ENCODE measurements around the gene TBC1D4.

Gene TBC1D4

DNA sequence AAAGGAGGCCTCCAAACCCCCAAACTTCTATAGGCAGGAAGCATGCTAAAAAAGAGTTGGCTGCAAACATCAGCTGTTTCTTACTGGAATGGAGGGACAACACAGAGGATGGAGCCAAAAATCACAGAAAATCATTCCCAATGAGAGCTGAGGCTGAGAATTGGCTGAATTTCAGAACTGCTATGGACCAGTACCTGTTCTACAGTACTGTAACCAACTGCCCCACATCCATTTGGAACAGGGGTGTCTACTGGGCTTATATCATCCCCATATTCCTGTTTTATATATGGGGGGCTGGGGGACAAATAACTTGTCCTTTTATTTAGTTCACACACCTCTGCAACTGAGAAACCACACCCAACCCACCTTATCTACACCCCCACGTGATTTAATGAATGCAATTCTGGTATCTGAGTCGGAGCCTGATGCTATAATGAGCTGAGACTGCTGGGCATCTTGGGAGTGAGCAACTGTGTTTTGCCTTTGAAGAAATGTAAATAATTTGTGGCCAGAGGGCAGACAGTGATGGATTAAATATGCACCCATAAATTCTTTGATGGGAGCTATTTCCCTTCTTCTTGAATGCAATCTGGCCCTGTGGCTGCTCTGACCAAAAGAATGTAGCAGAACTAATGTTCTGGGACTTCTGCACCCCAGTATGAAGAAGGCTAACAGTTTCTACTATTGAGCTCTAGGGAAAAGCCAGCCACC, 82.6 kb downstream of the TBC1D4 start:
- H3K4me2 ChIP-seq (ENCODE audit: low read length), result no peak overlapping the region

DNA sequence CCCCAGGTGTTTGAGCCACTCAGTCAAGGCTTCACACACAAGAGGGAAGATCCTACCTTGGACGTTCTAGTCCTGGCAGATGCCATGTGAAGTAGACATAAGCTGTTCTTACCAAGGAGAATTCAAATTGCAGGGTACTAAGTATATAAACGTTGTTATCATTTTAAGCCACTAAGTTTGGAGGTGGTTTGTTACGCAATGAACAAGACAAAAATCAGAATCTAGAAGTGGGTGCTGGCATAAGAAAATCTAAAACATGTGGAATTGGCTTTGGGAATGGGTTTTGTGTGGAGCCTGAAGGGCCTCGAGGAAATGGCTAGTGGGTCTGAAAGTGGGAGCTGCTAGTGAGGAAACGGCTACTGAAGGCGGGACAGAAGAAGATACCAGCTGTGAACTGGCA, 83.9 kb downstream of the TBC1D4 start:
- Histone ChIP-seq H3K4me1 (ENCODE audit: control insufficient read depth, insufficient read depth, low read length) (peaks cover 3% of the 10 kb centered on the region), H3K9me3 (replicated peaks; ENCODE audit: low read length) (peaks cover 4% of the 10 kb centered on the region), H3K4me2 (ENCODE audit: low read length) (no peak overlapping the region), H3K36me3 (ENCODE audit: insufficient read depth, low read length) (no peaks in the 10 kb centered on the region), H3K9ac (ENCODE audit: low read depth, low read length) (no peak overlapping the region), H3K4me3 (ENCODE audit: low read length) (no peak overlapping the region), H3K27me3 (ENCODE audit: control insufficient read depth, insufficient read depth, low read length) (no peaks in the 10 kb centered on the region)

More for the DNA sequence above, 82.6 kb downstream of the TBC1D4 start:
- no peaks in the 10 kb centered on the region for H3K27me3 ChIP-seq (ENCODE audit: control insufficient read depth, insufficient read depth, low read length)
- H3K36me3 ChIP-seq (ENCODE audit: insufficient read depth, low read length), result no peaks in the 10 kb centered on the region
- no peaks in the 10 kb centered on the region for H3K4me1 ChIP-seq (ENCODE audit: control insufficient read depth, insufficient read depth, low read length)
- peaks cover 4% of the 10 kb centered on the region for H3K9me3 ChIP-seq (replicated peaks; ENCODE audit: low read length)
- H3K4me3 ChIP-seq (ENCODE audit: low read length), result no peak overlapping the region
- no peak overlapping the region for H3K9ac ChIP-seq (ENCODE audit: low read depth, low read length)

DNA sequence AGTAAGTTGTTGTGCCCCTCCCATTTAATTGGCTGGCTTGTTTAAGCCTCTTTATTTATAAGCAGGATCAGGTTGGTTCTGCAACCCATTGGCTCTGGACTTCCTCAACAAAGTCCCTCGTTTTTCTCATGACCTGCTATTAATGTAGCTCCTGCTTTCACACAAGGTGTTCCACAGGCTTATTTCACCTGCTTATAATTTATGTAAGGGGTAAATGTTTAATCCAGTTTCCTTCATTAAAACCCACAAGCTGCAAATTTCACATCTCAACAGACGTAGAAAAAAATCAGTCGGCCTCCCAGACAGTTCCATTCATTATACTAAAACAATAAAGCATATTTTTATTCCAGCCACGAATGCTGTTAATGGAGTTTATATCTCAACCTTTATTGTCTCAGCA, 86.1 kb downstream of the TBC1D4 start:
- Histone ChIP-seq H3K4me3 (ENCODE audit: low read length) (no peak overlapping the region), H3K4me1 (ENCODE audit: control insufficient read depth, insufficient read depth, low read length) (peaks cover 3% of the 10 kb centered on the region), H3K36me3 (ENCODE audit: insufficient read depth, low read length) (no peaks in the 10 kb centered on the region), H3K9me3 (replicated peaks; ENCODE audit: low read length) (peaks cover 4% of the 10 kb centered on the region), H3K9ac (ENCODE audit: low read depth, low read length) (no peak overlapping the region), H3K4me2 (ENCODE audit: low read length) (no peak overlapping the region), H3K27me3 (ENCODE audit: control insufficient read depth, insufficient read depth, low read length) (no peaks in the 10 kb centered on the region)

DNA sequence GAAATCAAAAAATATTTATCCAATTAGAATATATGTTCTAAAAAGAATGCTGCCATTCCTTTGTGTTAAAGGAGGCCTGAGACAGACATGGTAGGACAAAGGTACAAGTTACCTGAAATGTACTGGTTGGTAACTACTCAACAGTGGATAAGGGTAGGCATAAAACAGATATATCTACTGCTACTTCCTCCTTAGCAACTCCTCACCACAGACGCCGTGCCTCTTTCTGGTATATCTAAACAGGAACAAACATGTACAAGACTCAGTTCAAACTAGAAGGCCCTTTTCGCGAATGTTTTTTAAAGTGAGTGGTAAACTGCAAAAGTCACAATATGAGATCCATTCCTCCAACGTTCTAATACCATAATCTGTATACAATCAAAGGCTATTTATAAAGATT, 86.9 kb downstream of the TBC1D4 start:
- peaks cover 3% of the 10 kb centered on the region for H3K4me1 ChIP-seq (ENCODE audit: control insufficient read depth, insufficient read depth, low read length)
- no peak overlapping the region for H3K9ac ChIP-seq (ENCODE audit: low read depth, low read length)
- H3K4me3 ChIP-seq (ENCODE audit: low read length), result no peak overlapping the region
- peaks cover 4% of the 10 kb centered on the region for H3K9me3 ChIP-seq (replicated peaks; ENCODE audit: low read length)
- H3K36me3 ChIP-seq (ENCODE audit: insufficient read depth, low read length), result no peaks in the 10 kb centered on the region
- no peaks in the 10 kb centered on the region for H3K27me3 ChIP-seq (ENCODE audit: control insufficient read depth, insufficient read depth, low read length)
- H3K4me2 ChIP-seq (ENCODE audit: low read length), result no peak overlapping the region

DNA sequence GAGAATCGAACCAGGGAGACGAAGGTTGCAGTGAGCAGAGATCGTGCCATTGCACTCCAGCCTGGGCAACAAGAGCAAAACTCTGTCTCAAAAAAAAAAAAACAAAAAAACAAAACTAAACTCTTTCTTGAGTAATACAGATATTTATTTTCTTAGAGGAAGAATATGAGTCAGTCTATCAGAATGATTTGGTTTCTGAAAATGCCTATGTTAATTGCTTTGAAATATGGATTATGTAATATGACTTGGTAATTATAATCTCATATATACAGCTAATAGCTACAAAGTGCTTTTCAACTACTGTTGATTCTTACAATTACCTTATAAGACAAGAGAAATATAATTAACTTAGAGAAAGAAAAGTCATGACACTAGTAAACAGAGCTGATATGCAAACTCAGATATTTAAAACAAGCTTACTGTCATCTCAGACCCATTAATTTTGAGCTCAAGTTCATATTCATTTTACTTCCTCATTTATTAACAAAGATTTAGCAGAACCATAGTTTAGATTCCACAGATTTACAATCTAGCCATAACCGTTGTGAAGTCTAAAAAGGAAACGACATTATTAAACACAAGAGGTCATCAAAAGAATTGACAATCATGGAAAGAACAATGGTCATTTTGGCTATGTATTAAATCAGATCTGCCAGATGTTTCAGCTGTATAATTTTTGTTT, 88.0 kb downstream of the TBC1D4 start:
- H3K27me3 ChIP-seq (ENCODE audit: control insufficient read depth, insufficient read depth, low read length), result no peaks in the 10 kb centered on the region
- H3K9me3 ChIP-seq (replicated peaks; ENCODE audit: low read length), result peaks cover under 1% of the 10 kb centered on the region
- H3K9ac ChIP-seq (ENCODE audit: low read depth, low read length), result no peak overlapping the region
- no peak overlapping the region for H3K4me2 ChIP-seq (ENCODE audit: low read length)
- no peaks in the 10 kb centered on the region for H3K36me3 ChIP-seq (ENCODE audit: insufficient read depth, low read length)
- no peak overlapping the region for H3K4me3 ChIP-seq (ENCODE audit: low read length)
- peaks cover 3% of the 10 kb centered on the region for H3K4me1 ChIP-seq (ENCODE audit: control insufficient read depth, insufficient read depth, low read length)

DNA sequence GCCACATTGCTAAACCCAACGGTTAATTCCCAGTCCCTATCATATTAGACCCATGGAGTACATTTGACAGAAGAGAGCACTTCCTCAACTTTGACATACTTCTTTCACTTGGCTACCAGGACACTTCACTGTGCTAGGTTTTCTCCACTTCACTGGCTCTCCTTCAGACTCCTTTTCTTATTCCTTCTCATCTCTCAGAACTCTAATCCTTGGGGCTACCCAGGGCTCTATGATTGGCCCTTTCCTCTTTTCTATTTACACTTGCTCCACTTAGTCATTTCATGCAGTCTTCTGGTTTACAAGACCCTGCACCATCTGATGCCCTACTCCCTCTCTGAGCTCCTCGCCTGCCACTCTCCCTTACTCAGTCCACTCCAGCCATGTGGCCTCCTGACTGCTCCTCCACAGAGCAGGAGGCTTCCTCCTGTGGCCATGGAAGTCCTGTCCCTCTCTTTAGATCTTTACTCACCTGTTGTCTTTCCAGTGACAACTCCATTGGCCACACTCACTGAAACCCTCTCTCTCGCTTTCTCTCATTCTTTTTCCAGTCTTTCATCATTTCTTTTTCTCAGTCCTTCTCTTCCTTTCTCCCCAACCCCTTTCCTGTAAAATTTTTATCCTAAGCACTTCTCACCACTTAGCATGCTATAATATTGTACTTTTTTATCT, 90.4 kb downstream of the TBC1D4 start:
- Histone ChIP-seq H3K27me3 (ENCODE audit: control insufficient read depth, insufficient read depth, low read length) (no peaks in the 10 kb centered on the region), H3K9ac (ENCODE audit: low read depth, low read length) (no peak overlapping the region), H3K4me3 (ENCODE audit: low read length) (no peak overlapping the region), H3K9me3 (replicated peaks; ENCODE audit: low read length) (no peaks in the 10 kb centered on the region), H3K4me1 (ENCODE audit: control insufficient read depth, insufficient read depth, low read length) (peaks cover 3% of the 10 kb centered on the region), H3K4me2 (ENCODE audit: low read length) (no peak overlapping the region), H3K36me3 (ENCODE audit: insufficient read depth, low read length) (no peaks in the 10 kb centered on the region)

DNA sequence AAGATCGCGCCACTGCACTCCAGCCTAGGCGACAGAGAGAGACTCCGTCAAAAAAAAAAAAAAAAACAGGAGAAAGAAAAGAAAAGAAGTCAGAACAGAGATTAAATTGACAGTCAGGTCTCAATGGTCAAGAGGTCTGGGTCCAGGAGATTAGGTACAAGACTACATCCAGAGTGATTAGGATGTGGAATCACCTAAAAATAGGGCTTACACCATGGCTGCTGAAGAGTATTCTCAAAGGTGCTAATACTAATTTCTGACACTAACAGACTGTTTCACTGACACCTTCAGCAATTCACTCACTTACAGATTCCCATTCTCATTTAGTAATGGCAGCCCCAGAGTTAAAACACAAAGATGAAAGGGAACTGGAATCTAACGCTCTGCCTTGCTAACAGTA, 91.7 kb downstream of the TBC1D4 start:
- Histone ChIP-seq H3K9ac (ENCODE audit: low read depth, low read length) (no peak overlapping the region), H3K4me1 (ENCODE audit: control insufficient read depth, insufficient read depth, low read length) (peaks cover 3% of the 10 kb centered on the region), H3K4me2 (ENCODE audit: low read length) (no peak overlapping the region), H3K9me3 (replicated peaks; ENCODE audit: low read length) (no peaks in the 10 kb centered on the region), H3K36me3 (ENCODE audit: insufficient read depth, low read length) (no peaks in the 10 kb centered on the region), H3K4me3 (ENCODE audit: low read length) (no peak overlapping the region), H3K27me3 (ENCODE audit: control insufficient read depth, insufficient read depth, low read length) (no peaks in the 10 kb centered on the region)

DNA sequence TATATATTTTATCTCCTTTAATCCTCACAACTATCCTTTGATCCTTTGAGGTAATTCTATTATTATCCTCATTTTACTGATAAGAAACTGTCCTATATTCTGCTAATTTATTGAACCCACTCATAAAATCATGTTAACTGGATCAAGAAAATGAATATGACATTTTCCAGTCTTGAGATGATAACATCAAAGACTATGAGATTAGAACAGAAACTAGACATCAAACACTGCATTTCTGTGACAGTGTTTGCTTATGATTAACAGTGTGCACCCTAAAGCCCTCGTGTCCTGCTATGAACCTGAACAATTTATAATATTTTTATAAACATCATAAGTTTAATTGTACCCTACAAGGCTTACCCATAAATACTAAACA, 96.3 kb downstream of the TBC1D4 start:
- no peaks in the 10 kb centered on the region for H3K36me3 ChIP-seq (ENCODE audit: insufficient read depth, low read length)
- no peaks in the 10 kb centered on the region for H3K27me3 ChIP-seq (ENCODE audit: control insufficient read depth, insufficient read depth, low read length)
- no peak overlapping the region for H3K9ac ChIP-seq (ENCODE audit: low read depth, low read length)
- no peak overlapping the region for H3K4me2 ChIP-seq (ENCODE audit: low read length)
- no peaks in the 10 kb centered on the region for H3K4me1 ChIP-seq (ENCODE audit: control insufficient read depth, insufficient read depth, low read length)
- H3K4me3 ChIP-seq (ENCODE audit: low read length), result no peak overlapping the region
- H3K9me3 ChIP-seq (replicated peaks; ENCODE audit: low read length), result no peaks in the 10 kb centered on the region

DNA sequence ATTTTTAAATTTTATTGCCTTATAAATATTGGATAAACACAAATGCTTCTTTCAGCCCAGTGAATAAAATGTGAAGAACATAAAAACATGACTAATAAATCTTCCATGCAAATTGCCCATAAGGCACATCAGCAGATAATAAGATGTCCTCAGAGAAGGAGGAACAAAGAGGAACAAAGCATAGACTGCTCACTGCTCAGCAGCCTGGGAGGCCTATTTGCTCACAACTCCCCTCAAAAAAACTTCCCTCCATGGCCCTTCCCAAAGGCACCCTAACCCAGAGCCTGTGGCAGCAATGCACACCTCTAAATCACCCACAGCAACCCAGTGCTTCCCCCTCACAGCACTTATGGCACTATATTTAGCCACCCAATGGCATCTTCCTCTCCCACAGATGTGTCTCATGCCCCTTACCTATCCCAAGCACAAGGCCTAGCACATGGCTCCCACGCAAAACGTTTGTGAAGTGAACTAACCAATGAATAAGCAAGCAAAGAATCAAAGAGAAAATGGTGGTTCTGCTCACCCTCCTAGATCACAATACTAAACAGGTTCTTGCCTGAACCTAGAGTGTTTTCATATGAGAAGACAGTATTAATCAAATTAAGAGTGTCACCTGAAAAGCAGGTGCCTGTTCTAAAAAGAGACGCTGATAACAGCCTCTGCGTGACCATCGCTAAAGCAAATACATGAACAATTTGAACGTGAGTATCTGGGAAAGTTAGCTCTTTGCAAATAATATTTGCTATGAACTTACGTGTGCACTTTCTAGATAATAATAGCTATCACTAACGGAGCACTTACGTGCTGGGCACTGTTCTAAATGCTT, 96.9 kb downstream of the TBC1D4 start:
- Histone ChIP-seq H3K9me3 (replicated peaks; ENCODE audit: low read length) (no peaks in the 10 kb centered on the region), H3K27me3 (ENCODE audit: control insufficient read depth, insufficient read depth, low read length) (no peaks in the 10 kb centered on the region), H3K4me2 (ENCODE audit: low read length) (no peak overlapping the region), H3K4me3 (ENCODE audit: low read length) (no peak overlapping the region), H3K4me1 (ENCODE audit: control insufficient read depth, insufficient read depth, low read length) (no peaks in the 10 kb centered on the region), H3K9ac (ENCODE audit: low read depth, low read length) (no peak overlapping the region), H3K36me3 (ENCODE audit: insufficient read depth, low read length) (no peaks in the 10 kb centered on the region)

DNA sequence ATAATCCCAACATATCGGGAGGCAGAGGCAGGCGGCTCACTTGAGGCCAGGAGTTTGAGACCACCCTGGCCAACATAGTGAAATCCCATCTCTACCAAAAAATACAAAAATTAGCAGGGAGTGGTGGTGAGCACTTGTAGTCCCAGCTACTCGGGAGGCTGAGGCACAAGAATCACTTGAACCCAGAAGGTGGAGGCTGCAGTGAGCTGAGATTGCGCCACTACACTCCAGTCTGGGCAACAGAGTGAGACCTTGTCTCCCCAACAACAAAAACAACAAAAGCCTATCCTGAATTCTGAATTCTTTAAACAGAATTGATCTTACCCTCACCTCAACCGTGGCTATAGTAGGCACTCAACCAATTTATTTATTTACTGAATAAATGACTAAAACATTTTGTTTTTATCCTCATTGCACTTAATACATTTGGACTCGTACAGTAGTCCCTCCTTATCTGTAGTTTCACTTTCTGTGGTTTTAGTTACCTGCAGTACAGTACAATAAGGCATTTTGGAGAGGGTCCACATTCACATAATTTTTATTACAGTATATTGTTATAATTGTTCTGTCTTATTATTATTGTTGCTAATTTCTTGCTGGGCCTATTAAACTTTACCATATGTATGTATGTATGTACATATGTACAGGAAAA, 98.8 kb downstream of the TBC1D4 start:
- Histone ChIP-seq H3K9me3 (replicated peaks; ENCODE audit: low read length) (no peaks in the 10 kb centered on the region), H3K27me3 (ENCODE audit: control insufficient read depth, insufficient read depth, low read length) (no peaks in the 10 kb centered on the region), H3K36me3 (ENCODE audit: insufficient read depth, low read length) (no peaks in the 10 kb centered on the region), H3K4me2 (ENCODE audit: low read length) (no peak overlapping the region), H3K4me3 (ENCODE audit: low read length) (no peak overlapping the region), H3K9ac (ENCODE audit: low read depth, low read length) (no peak overlapping the region), H3K4me1 (ENCODE audit: control insufficient read depth, insufficient read depth, low read length) (no peaks in the 10 kb centered on the region)

DNA sequence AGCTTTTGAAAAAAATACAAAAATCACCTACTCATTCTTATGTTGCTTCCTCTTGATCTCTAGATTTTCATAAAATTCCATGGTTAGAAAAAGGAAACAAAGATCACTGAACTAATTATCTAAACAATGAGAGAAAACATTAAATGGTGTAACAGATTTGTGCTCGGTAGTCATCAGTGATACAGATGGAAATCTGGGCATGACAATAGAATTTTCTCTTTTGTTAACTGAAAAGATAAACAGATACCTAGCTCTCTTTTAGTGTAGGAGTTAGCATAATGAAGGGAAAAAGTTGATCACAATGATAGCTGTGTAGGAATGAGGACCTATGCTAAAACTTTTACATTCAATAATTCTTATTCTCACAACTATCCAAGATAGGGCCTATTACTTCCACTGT, 103.7 kb downstream of the TBC1D4 start:
- Histone ChIP-seq H3K4me3 (ENCODE audit: low read length) (no peak overlapping the region), H3K36me3 (ENCODE audit: insufficient read depth, low read length) (no peaks in the 10 kb centered on the region), H3K27me3 (ENCODE audit: control insufficient read depth, insufficient read depth, low read length) (no peaks in the 10 kb centered on the region), H3K4me2 (ENCODE audit: low read length) (no peak overlapping the region), H3K9me3 (replicated peaks; ENCODE audit: low read length) (no peaks in the 10 kb centered on the region), H3K9ac (ENCODE audit: low read depth, low read length) (no peak overlapping the region), H3K4me1 (ENCODE audit: control insufficient read depth, insufficient read depth, low read length) (no peaks in the 10 kb centered on the region)

Measured in skeletal muscle satellite cell (primary cell).